ENCODE results near the gene NXPH1. TPM values are rescaled to one million over a fixed set of nuclear protein-coding genes. Genes with fewer than 3 reads are reported as not detected.
"Not testable (repeated sequence)": the region's sequence is repeated elsewhere in the genome, so short reads cannot be mapped to it uniquely, and the experiment has no call there.

The NXPH1 gene
- total RNA-seq, 1 experiment from 2014 or later: not detected

DNA sequence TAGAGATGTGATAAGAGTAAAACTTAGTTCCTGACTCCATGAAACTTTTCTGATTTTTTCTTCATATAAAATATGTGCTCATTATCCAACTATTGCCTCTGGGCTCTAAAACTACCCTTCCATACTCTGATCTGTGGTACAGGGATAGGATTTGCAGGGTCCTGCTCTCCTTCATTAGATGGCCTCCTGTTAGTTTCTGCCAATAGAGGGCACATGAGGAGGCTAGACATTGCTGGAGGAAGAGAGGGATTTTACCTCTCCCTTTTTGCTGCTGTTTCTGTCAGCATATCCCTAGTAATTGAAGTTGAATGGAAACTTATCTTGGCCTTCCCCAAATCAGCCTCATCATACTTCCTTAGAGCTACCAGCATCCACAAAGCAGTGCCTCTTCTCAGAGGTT, 269.4 kb downstream of the NXPH1 start:
- no peak for DNase-seq (ENCODE audit: low read depth)

DNA sequence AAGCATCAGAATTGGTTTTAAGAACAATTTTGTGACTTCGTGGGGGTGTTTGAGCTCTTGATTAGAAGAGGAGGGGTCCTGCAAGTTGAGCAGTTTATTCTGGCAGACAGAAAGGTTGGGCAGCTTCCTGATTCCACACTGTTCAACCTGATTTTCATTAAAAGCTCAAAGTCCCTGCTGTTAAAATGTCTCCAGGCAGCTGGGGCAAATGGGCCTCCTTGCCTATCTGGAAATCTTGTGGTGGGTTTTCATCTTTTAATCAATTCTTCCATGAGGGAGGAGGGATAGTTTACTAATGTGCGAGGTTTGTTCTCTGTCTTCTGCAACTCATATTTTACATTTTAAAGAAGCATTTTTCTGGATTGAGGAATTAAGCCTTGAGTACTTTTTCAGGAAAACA, 276.7 kb downstream of the NXPH1 start:
- no peak for DNase-seq (ENCODE audit: low read depth)

DNA sequence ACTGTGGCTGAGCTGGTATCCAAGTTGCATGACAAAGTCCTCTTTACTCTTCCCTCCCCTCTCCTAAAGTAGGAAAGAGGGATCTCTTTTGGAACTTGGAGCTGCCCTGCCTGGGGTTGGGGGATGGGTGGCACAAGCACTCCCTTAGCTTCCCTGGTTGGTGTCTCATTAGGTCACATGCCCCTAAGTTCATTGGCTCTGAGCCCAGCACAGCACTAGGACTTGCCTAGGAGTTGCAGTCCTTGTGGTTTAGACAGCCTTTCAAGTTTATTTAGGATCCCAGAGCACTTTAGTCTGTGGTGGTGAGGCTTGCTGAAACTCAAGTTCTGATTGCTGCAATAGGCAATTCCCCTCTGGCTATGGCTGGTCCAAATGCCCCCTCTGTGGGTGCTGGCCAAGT, 281.4 kb downstream of the NXPH1 start:
- DNase-seq (ENCODE audit: low read depth): no peak

DNA sequence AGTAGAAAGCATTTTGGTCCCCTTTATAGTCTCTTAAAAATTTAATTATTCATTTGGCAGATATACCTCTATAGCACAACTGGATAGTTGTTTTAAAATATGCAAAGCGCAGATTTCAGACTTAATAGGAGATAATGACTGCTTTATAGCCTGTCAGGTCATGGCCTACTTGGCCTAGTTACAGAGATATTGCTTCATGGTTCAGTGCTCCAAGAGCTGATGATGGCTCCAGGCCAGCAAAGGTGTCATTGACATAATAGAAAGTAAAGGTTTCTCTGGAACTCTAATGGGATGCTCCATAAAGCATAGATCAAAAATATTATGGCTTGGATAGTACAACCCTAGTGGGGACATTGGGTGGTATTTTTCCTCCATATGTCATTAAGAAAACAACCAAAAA, 285.7 kb downstream of the NXPH1 start:
- DNase-seq (ENCODE audit: low read depth): no peak

DNA sequence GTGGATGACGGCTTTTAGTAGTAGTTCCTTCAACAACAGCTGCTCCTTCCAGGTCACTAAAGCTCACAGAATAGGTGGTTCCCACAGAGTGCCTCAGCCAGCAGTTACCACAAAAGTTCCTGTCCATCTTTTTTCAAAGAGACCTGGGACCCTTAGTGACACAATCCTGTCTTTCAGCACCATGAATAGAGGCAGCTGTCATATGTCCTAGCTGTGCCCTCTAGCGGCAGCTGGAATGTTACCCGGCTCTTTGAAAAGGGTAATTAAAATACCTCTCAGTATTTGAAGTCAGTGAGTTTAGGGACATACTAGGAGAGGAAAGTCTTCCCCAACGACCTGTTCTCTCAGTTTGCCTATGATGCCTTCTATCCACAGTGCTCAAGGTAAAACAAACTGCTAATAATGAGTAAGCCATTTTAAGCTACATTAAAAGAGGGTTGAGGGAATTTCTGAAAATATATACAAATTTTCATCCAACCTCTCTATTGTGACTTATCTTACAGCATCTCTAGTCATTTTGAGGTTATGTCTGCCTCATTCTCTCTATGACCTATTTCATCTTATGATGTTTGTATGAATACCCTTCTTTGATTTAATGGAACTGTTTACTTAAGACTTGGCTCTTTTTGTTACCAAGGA, 290.8 kb downstream of the NXPH1 start:
- DNase-seq (ENCODE audit: low read depth): no peak

DNA sequence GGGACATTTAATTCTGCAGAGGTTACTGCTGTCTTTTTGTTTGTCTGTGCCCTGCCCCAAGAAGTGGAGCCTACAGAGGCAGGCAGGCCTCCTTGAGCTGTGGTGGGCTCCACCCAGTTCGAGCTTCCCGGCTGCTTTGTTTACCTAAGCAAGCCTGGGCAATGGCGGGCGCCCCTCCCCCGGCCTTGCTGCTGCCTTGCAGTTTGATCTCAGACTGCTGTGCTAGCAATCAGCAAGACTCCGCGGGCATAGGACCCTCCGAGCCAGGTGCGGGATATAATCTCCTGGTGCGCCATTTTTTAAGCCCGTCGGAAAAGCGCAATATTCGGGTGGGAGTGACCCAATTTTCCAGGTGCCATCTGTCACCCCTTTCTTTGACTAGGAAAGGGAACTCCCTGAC, 298.3 kb downstream of the NXPH1 start:
- DNase-seq (ENCODE audit: low read depth): not testable (repeated sequence)

DNA sequence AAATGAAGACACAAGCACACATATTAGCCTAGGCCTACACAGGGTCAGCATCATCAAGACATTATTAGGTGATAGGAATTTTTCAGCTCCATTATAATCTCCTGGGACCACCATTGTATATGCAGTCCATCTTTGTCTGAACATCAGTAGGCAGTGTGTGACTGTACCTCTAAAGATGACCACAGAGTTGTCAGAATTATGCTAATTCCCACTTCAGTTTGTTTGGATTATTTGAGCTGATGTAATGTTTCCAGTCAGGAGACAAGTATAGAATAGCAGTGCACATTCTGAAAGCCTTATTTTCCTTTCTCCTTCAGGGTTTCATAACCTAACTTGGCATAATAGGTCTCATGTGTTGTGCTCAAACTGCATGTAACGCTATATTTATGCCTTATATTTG, 306.4 kb downstream of the NXPH1 start:
- no peak for DNase-seq (ENCODE audit: low read depth)

DNA sequence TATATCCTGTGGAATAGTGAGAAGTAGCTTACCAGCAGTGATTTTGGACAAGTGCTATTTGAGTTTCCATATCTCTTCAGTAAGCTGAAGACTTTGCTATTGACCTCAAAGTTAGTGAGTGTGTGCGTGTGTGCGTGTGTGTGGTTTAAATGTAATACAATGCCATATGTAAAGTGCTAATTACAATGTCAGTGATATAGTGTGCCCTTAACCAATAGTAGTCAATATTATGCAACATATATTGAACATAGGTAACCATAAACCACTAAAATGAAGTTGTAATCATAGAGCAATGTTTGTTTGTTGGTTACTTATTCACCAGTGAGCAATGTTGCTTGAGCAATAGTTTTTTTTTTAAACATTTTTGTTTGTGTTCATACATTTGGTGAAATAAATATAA, 309.4 kb downstream of the NXPH1 start:
- DNase-seq (ENCODE audit: low read depth): no peak

DNA sequence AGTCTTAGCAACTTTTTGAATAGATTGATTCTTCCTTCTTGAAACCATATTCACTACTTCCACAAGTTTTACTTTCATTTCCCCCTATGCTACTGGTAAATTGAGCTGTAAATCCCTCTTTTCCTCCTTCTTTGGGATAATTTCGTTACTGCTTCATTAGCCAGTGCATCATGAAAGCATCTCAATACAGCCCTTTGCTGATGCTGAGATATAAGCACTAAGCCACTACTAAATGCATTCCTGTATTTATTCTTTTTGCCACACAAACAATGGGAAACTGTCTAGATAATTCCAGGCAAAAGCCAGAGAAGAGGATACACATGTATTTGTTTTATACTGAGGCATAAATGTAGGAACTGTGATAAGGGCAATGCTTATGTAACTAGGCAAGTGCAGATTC, 313.9 kb downstream of the NXPH1 start:
- no peak for DNase-seq (ENCODE audit: low read depth)

DNA sequence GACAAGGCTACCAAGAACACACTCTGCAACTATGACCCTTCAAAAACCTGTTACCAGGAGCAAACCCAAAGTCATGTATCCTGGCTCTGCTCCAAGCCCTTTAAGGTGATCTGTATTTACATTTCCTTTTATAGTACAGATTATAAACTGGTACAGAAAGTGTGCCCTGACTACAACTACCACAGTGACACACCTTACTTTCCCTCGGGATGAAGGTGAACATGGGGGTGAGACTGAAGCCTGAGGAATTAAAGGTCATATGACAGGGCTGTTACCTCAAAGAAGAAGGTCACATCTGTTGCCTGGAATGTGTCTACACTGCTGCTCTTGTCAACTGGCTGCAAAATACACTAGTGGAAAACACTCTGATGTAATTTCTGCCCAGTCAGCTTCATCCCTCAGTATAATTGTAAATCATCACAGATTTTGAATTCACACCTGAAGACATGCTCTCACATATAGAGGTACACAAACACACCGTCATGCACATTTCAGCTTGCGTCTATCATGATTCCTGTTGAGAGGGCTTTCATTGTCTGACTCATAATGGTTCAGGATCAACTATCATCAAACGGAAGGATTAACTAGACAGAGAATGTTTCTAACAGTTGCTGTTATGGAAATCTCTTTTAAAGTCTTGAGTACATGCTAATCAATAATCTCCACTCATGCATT, 318.3 kb downstream of the NXPH1 start:
- no peak for DNase-seq (ENCODE audit: low read depth)

DNA sequence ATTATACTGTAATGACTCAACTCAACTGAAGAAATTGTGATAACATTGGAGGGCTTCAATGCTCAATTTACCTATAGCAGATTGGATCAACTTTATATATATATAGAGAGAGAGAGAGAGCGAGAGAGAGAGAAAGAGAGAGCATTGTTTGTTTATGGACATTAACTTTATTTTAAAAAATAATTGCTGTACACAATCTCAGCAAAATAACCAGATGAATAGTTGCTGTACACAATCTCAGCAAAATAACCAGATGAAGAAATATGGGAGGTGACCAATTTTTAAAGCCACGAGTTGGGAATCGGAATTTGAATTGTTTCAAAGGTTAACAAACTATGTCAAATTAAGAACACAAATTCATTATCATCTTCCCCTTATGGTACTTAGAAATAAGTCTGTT, 319.9 kb downstream of the NXPH1 start:
- DNase-seq (ENCODE audit: low read depth): no peak

DNA sequence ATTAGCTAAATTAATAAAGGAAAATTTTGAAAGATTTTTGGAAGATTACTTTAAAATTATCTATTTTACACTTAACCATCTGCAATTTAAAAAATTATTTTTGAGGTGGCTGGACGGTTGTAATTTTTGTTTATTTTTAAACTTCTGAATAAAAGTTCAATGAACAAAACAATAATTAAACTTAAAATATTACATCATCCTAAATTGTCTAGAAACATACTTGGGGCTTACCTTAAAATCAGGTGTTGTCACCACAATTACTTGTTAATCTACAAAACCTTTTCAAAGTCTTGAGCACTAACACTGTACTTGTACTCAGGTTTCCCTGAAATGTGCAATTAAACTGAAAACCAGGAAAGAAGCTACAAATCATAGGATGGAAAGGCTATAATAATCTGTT, 328.3 kb downstream of the NXPH1 start:
- no peak for DNase-seq (ENCODE audit: low read depth)

DNA sequence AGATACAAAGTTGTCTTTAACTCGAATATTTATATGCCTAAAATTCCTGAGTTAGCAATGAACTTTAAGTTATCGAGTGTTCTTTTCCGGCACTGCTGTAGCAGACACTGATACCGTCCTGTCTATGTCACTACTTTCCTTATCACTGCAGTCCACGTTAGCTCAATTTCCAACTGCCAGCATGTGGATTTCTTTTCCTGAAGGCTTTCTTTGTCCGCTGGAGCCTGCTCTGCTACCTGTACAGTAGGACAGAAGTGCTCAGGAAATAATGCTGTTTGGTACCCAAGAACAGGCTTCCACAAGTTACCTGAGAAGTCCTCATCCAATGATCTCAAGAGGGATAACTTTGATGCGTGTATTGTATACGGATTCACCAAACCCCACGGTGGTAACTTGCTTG, 329.4 kb downstream of the NXPH1 start:
- no peak for DNase-seq (ENCODE audit: low read depth)

DNA sequence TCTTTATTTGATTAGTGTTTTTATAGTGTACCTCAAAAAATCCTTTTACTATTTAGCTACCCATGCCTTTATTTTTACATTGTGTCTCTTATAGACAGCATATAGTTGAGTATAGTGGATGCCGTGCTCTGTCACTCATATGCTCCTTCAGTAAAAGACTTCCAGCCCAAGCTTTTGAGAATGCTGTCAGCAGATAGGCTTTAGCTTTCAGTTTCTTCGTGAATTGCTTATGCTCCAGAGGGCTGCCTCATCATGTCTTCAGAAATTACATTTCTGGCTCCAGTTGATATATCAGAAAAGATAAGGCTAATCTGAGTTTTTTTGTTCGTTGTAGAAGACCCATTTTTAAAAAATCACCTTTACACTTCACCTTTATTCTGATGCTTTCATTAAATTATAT, 332.0 kb downstream of the NXPH1 start:
- DNase-seq (ENCODE audit: low read depth): no peak

DNA sequence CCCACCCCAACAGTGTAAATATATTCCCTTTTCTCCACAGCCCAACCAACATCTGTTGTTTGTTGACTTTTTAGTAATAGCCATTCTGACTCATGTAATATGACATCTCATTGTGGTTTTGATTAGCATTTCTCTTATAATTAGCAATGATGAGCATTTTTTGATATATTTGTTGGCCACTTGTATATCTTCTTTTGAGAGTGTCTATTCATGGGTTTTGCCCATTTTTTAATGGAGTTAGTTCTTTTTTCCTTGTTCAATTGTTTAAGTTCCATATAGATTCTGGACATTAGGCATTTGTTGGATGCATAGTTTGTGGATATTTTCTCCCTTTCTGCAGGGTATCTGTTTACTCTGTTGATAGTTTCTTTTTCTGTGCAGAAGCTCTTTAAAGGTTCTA, 340.1 kb downstream of the NXPH1 start:
- no peak for DNase-seq (ENCODE audit: low read depth)

DNA sequence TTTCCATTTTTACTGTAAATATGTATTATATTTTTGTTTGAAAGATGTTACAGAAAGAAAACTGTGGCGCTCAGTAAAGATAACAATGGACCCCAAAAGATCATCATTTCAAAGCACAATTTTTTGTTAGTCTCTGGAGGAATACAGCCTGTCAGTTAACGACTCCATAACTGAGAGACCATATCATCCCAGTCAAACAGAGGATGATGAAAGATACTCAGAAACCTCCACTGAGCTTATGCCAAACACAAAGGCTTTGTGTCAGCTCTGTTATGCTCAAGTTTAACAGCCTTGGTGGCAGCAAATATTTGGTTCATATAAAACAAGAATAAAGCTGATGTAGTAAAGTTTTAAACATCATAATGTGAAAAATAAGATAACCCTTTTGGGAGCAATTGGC, 345.1 kb downstream of the NXPH1 start:
- no peak for DNase-seq (ENCODE audit: low read depth)

DNA sequence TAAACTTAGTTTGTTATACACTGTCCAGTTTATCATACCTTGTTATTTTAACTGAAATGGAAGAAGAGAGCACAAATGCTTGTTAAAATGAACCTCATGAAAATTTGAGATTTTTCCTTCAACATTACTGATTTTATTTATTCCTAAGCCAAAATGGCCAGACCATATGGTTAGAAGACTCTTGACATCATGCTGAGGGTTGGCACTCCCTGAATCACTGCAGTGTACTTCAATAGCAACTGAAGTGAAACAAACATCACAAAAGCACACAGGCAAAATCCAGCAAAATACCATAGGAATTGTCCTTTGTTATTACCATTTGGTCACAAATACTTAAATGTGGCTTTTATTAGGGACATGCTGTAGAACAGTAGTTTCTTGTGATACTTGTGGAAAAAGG, 347.8 kb downstream of the NXPH1 start:
- DNase-seq (ENCODE audit: low read depth): no peak

DNA sequence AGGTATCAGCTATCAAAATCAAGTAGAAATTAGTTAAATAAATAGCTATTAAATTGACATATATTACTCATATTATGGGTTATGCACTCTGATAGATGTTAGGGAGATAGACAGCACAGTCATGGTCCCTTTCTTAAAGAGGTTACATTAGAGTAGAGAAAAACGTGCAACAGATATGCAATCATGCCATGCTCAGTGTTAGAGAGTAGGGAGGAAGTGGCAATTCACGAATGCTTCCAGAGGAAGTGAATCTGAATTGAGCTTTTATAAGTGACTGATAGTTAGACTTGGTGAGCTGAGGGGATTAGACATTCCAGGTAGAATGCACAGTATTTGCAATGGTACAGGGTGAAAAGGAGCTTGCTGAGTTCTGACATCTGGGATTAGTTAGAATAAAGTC, 349.8 kb downstream of the NXPH1 start:
- DNase-seq (ENCODE audit: low read depth): no peak

DNA sequence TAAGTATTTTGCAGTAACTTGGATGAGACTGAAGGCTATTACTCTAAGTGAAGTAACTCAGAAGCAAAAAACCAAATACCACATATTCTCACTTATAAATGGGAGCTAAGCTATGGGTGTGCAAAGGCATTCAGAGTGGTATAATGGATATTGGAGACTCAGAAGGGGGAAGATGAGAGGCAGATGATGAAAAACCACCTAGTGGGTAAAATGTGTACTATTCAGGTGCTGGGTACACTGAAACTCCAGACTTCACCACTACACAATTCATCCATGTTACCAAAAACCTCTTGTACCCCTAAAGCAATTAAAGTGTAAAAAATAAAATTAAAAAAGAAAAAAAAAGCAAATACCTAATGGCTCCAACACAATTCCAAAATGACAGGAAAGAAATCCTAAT, 351.7 kb downstream of the NXPH1 start:
- no peak for DNase-seq (ENCODE audit: low read depth)

DNA sequence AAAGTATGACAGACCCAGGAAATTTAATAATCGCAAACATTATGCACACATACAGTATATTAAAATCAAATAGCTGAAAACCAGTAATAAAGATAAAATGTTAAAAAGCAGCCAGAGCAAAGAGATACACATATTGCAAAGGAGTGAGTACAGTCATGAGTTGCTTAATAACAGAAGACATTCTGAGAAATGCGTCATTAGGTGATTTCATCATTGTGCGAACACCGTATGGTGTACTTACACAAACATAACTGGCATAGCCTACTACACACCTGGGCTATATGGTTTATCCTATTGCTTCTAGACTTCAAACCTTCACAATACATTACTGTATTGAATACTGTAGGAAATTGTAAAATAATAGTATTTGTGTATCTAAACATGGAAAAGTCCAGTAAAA, 367.6 kb downstream of the NXPH1 start:
- no peak for DNase-seq (ENCODE audit: low read depth)
